Naive thymus-derived CD8-positive, alpha-beta T cell (primary cell): ENCODE results near the gene LRRC8D. TPM values are rescaled to one million over a fixed set of nuclear protein-coding genes. Genes with fewer than 3 reads are reported as not detected.

Experiments
- ATAC-seq, 2 donors: fragments of 150-1000 bp; cut with Tn5 transposase in 1 of 2; sonication (Bioruptor Pico), chemical (Tn5 transposase) in 1 of 2; 1 replicate in 1 of 2; 2 replicates in 1 of 2; pipeline ENCODE4 v1.10.0; 2021; ENCODE audit warnings: mild to moderate bottlenecking in 2 of 2, moderate library complexity in 2 of 2
- POLR2A ChIA-PET: fragments of 350-600 bp; sonication (Branson Sonifier 250); formaldehyde crosslinking; loops from one replicate; lab custom pipeline; 2021; ENCODE audit warnings: antibody characterized with exemption; lab: Charles Lee
- DNase-seq, 10 donors: peaks; one replicate each; pipeline versions ENCODE4 v3.0.0 to v3.0.0-alpha.2; 2020 to 2022
- H3K27ac Mint-ChIP-seq, 10 donors: one replicate each; pipeline ENCODE4 v1.8.0; 2020 to 2022; ENCODE audit warnings: mild to moderate bottlenecking in 10 of 10, mixed read lengths in 10 of 10, moderate library complexity in 4 of 10, inconsistent platforms in 1 of 10
- H3K27me3 Mint-ChIP-seq, 5 donors: one replicate each; pipeline ENCODE4 v1.8.0; 2021 to 2022; ENCODE audit warnings: mixed read lengths in 5 of 5
- H3K36me3 Mint-ChIP-seq, 3 donors: one replicate each; pipeline ENCODE4 v1.8.0; 2020 to 2022; ENCODE audit warnings: mixed read lengths in 3 of 3, mild to moderate bottlenecking in 2 of 3, inconsistent platforms in 1 of 3
- H3K4me1 Mint-ChIP-seq, 4 donors: one replicate each; pipeline ENCODE4 v1.8.0; 2021 to 2022; ENCODE audit warnings: mixed read lengths in 4 of 4
- H3K4me3 Mint-ChIP-seq, 10 donors: one replicate each; pipeline ENCODE4 v1.8.0; 2020 to 2022; ENCODE audit warnings: mild to moderate bottlenecking in 10 of 10, mixed read lengths in 10 of 10, moderate library complexity in 6 of 10, inconsistent platforms in 1 of 10
- H3K9me3 Mint-ChIP-seq, 9 donors: one replicate each; pipeline ENCODE4 v1.8.0; 2020 to 2022; ENCODE audit warnings: mixed read lengths in 9 of 9, mild to moderate bottlenecking in 3 of 9, inconsistent platforms in 1 of 9, moderate library complexity in 1 of 9
- polyA plus RNA-seq, 3 donors: library from polyadenylated mRNA; unstranded; fragments of 300-500 nt; fragmentation: Illumina TruSeq; gene quantifications; one replicate each; pipeline ENCODE4 v1.2.3, GENCODE V29; 2021
- total RNA-seq, 8 experiments: library from RNA in 2 of 8; stranded (reverse) in 2 of 8; gene quantifications; one replicate each; pipeline ENCODE4 v1.2.3 and lab custom pipeline; 2021 to 2026

Gene LRRC8D
- total and polyA plus RNA-seq, 5 experiments from 2014 or later: 37.1 to 60.0 (median 42.3) TPM

DNA sequence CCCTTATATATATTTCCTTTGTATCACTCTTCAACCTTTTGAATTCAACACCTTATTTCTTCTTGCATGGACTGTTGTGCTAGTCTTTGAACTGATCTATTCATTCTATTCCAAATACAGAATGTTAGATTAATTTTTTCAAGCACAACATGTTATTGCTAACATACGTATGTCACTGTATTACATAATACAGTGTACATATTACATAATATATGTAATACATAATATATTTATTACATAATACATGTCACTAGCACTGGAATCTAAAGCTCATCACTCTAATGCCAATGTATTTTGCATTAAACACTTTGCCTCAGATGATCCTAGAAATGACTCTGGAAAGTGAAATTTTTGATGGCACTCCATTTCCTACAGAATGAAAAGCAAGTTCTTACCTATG is 59.8 kb downstream of the LRRC8D start:
- H3K27ac Mint-ChIP-seq: no peak overlapping the region
- no peak overlapping the region for H3K4me3 Mint-ChIP-seq

DNA sequence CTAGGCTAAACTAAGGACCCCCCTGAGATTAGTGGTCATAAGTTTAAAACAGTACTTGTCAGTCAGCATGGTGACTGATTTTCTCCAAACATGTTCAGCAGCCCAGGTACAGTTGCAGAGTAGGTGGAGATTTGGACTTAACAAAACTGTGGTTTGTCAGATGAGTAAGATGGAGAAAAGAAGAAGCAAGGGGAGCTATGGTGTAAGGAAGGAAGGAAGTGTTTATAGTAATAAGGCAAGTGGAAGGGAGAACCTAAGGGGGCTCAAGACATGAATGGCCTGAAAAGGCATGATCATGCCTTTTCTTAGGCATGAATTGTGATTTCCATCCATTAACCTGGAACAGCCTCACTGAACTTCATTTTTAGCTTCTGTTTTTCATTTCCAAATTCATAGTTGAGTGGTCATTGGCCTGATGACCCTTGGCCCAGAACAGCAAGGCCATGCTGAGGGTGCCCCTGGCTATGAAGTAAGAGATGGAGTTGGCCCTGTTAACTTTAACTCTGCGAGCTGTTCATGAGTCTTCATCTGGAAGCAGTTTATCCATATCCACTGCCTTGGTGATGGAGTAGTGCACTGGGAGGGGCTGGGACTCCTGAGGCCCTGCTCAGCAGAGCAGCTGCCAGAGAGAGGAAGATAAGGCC is 60.7 kb downstream of the LRRC8D start:
- Mint-ChIP-seq H3K4me1 (peaks cover 16 to 64% (median 39%) of the 10 kb centered on the region in 4 donors), H3K9me3 (peaks cover 0 to 10% (median 0%) of the 10 kb centered on the region in 9 donors), H3K4me3 (no peak overlapping the region), H3K36me3 (peaks cover 15 to 40% (median 25%) of the 10 kb centered on the region in 3 donors), H3K27ac (peak overlapping the region in 4 of 10 donors; percentile 15 to 50 (median 25)), H3K27me3 (no peaks in the 10 kb centered on the region)
- DNase-seq: no peak
- POLR2A ChIA-PET: no interaction called here
- ATAC-seq: no peak

More for the DNA sequence above, 59.8 kb downstream of the LRRC8D start:
- POLR2A ChIA-PET: no interaction called here
- Mint-ChIP-seq H3K9me3 (peaks cover 0 to 10% (median 0%) of the 10 kb centered on the region in 9 donors), H3K27me3 (no peaks in the 10 kb centered on the region), H3K36me3 (peaks cover 15 to 37% (median 28%) of the 10 kb centered on the region in 3 donors), H3K4me1 (peaks cover 21 to 65% (median 43%) of the 10 kb centered on the region in 4 donors)
- ATAC-seq (no peak), DNase-seq (no peak)

DNA sequence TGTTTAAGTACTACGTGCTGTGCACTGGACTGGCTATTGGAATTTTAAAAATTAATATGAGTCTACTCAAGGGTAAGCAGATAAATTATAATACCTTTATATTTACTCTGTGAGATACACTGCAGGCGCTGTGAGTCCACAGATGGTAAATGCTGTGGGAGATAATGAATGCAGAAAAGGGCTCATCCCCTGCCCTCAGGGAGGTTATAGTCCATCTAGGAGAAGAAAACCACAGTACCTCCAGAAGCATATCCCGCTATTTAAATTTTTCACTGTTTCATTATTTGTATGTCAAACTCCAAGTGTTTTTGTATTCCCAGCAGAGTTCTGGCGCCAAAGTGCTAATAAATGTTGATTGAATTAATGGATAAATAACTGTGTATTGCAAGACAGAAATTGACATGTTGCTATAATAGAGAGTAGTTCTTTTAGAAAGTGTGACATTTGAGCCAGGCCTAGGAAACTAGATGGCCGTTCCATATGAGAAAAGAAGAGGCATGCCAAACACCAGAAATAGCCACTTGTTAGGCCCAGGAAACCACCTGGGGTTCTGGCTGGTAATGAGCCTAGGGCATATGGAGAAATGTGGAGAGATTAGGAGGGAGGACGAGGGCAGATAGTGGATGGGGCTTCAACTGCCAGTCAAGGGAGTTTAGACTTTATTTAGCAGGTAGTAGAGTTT is 61.7 kb downstream of the LRRC8D start:
- peaks cover 15 to 44% (median 25%) of the 10 kb centered on the region in 3 donors for H3K36me3 Mint-ChIP-seq
- no peaks in the 10 kb centered on the region for H3K27me3 Mint-ChIP-seq
- peaks cover 0 to 10% (median 0%) of the 10 kb centered on the region in 9 donors for H3K9me3 Mint-ChIP-seq

DNA sequence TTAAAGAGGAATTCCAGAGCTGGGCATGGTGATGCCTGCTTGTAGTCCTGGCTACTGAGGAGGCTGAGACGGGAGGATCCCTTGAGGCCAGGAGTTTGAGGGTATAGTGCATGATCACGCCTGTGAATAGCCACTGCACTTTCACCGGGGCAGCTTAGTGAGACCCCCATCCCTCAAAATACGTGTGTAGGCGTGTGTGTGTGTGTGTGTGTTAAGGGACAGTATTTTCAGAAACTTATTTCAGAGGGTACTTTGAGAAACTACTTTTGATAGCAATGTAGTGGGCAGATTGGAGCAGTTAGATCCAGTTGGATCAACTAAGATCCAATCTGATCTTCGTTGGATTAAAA is 62.2 kb downstream of the LRRC8D start:
- ATAC-seq (no peak), DNase-seq (no peak)
- H3K9me3 Mint-ChIP-seq: peaks cover 0 to 10% (median 0%) of the 10 kb centered on the region in 9 donors
- H3K4me3 Mint-ChIP-seq: no peak overlapping the region
- H3K4me1 Mint-ChIP-seq: peaks cover 18 to 63% (median 30%) of the 10 kb centered on the region in 4 donors
- peak overlapping the region in 2 of 10 donors; percentile 13 to 81 for H3K27ac Mint-ChIP-seq
- H3K36me3 Mint-ChIP-seq: peaks cover 15 to 48% (median 25%) of the 10 kb centered on the region in 3 donors
- POLR2A ChIA-PET: no interaction called here
- no peaks in the 10 kb centered on the region for H3K27me3 Mint-ChIP-seq

More for the DNA sequence above, 61.7 kb downstream of the LRRC8D start:
- Mint-ChIP-seq H3K4me3 (no peak overlapping the region), H3K27ac (peak overlapping the region in 2 of 10 donors; percentile 13 to 81), H3K4me1 (peaks cover 17 to 64% (median 35%) of the 10 kb centered on the region in 4 donors)
- no peak for DNase-seq
- POLR2A ChIA-PET: no interaction called here
- ATAC-seq: no peak

DNA sequence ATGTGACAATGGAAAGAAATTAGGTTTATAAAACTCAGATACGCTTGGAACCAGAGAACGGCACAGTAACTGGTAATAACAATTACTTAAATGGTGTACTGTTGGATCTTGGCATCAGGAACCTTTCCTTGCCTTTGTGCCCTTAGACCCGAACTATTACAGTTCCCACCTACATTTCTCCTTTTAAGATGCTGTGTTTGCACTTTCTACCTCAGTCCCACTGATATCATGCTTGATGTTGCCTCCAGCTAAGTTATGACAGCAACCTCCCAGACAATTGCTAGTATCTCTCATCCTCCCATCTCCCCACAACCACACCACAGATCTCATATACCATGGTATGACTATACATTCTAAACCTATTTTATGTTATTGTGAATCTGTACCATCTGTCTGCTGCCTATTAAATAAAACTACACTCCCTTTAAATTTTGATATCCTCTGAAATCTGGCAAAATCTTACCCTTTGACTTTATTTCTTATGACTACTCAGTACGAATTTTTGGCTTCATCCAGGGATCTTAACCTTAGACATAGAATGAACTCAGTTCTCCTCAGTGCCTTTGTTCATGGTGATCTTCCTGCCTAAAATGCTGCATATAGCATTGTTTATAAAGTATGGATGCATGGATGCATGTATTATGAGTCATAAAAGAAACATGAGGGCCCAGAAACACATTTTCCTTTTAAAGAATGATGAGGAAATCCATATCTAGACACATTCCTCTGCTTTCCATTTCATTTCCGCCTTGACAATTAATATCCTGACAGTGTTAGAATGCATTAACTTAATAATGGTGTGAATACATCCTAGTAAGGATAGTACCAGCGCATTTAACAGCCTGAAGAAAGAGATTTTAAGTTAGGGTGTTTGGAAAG is 64.1 kb downstream of the LRRC8D start:
- DNase-seq: no peak
- no peaks in the 10 kb centered on the region for H3K27me3 Mint-ChIP-seq
- H3K4me1 Mint-ChIP-seq: peaks cover 12 to 47% (median 23%) of the 10 kb centered on the region in 4 donors
- H3K4me3 Mint-ChIP-seq: no peak overlapping the region
- peaks cover 0 to 10% (median 0%) of the 10 kb centered on the region in 9 donors for H3K9me3 Mint-ChIP-seq
- POLR2A ChIA-PET: interaction anchor here (1.0 kb wide), 1 partner anchor 9 kb away, joined by 3 read pairs; no protein-coding TSS in a partner anchor
- ATAC-seq: no peak
- peak overlapping the region in 4 of 10 donors; percentile 5 to 23 (median 15) for H3K27ac Mint-ChIP-seq
- peaks cover 15 to 37% (median 18%) of the 10 kb centered on the region in 3 donors for H3K36me3 Mint-ChIP-seq

DNA sequence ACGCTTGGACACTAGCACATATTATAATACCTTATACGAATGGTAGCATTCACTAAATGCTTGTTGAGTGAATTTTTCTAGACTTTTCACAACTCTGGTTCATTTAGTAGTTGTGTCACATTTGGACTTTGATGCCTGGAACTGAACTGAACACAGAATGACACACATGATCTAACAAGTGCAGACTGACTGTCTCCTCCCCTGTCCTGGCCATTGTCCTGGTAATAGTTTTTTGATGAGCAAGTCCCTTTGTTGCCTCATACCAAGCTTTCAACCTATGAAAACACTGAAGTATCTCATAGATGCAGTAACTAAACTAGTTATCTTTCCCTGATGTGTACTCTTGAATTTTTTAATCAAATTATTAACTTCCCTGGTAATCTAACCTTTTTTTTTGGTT is 66.4 kb downstream of the LRRC8D start:
- Mint-ChIP-seq H3K27ac (peak overlapping the region in 1 of 10 donors; percentile 15), H3K4me3 (no peak overlapping the region), H3K27me3 (no peaks in the 10 kb centered on the region), H3K4me1 (peaks cover 16 to 50% (median 34%) of the 10 kb centered on the region in 4 donors), H3K36me3 (peaks cover 8 to 38% (median 17%) of the 10 kb centered on the region in 3 donors), H3K9me3 (no peaks in the 10 kb centered on the region)
- DNase-seq (no peak), ATAC-seq (no peak)
- POLR2A ChIA-PET: interaction anchor here (0.6 kb wide), 1 partner anchor 44 kb away, joined by 3 read pairs; no protein-coding TSS in a partner anchor

DNA sequence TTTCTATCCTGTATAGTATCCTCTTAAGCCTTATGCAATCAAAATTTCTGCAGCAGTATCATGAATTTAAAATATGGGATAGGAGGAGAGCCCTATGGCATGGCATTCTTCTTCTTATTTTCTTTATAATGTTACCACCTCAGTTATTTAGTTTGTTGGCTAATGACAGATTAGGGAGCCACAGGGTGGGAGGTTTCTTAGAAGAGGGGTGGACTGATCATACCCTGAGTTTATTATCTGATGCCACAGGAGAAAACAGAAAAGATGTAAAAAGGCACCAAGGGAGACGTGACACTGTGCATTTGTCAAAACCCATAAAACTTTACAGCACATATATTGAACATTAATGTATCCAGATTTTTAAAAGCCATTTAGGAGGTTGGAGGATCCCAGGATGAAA is 66.9 kb downstream of the LRRC8D start:
- Mint-ChIP-seq H3K27me3 (no peaks in the 10 kb centered on the region), H3K4me3 (no peak overlapping the region), H3K4me1 (peaks cover 13 to 47% (median 33%) of the 10 kb centered on the region in 4 donors), H3K36me3 (peaks cover 4 to 37% (median 12%) of the 10 kb centered on the region in 3 donors), H3K27ac (peak overlapping the region in 1 of 10 donors; percentile 15), H3K9me3 (no peaks in the 10 kb centered on the region)
- DNase-seq (no peak), ATAC-seq (no peak)
- POLR2A ChIA-PET: no interaction called here

DNA sequence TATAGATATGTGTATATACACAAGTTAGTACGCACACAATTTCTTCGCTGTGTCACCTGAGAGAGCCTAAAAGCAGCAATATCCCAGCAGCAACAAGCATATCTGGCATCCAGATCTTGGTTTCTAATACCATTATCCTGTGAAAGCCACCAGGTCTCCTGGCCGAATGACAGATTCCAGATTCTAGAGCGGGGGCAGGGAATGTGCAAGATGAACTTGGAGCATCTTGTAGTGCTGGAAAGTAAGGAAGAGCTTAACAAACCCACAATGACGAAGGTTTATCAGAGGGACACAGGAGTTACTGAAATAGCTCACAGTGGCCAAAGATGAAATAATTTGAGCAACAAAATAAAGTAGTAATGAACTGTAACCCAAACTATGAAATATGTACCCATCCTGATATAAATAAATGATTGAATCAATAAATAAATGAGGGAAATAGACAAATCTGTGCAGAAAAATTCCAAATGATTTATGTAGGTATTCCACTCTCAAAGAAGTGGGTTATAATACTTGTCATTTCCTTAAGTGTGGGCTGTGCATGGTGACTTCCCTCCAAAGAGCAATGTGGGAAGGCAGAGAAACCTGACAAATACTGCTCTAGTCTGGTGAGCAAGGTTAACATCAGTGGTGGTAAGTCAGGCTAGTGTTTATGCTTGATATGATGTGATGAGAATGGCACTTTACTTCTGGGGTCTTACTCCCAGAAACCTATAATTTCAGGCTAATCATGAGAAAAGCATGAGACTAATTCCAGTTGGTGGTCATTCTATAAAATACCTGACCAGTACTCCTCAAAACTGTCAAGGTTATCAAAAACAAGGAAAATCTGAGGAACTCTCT is 67.9 kb downstream of the LRRC8D start:
- Mint-ChIP-seq H3K36me3 (peaks cover 0 to 39% (median 12%) of the 10 kb centered on the region in 3 donors), H3K27me3 (no peaks in the 10 kb centered on the region), H3K27ac (peak overlapping the region in 2 of 10 donors; percentile 35 to 47), H3K4me1 (peaks cover 13 to 44% (median 32%) of the 10 kb centered on the region in 4 donors), H3K4me3 (no peak overlapping the region), H3K9me3 (no peaks in the 10 kb centered on the region)
- DNase-seq (no peak), ATAC-seq (no peak)
- POLR2A ChIA-PET: no interaction called here

DNA sequence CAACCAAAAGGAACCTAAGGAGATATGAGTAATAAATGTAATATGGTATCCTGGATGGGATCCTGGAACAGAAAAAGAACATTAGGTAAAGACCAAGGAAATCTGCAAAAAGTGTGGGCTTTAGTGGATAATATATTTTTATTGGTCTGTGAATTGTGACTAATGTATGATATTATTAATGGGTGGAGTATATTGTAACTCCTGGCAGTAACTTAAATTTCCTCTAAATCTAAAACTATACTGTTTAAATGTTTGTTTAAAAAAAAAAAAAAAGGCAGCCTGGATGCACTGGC is 68.4 kb downstream of the LRRC8D start:
- peak overlapping the region in 1 of 10 donors; percentile 47 for H3K27ac Mint-ChIP-seq
- no peaks in the 10 kb centered on the region for H3K27me3 Mint-ChIP-seq
- no peak overlapping the region for H3K4me3 Mint-ChIP-seq
- POLR2A ChIA-PET: no interaction called here
- ATAC-seq (no peak), DNase-seq (no peak)
- peaks cover 0 to 41% (median 12%) of the 10 kb centered on the region in 3 donors for H3K36me3 Mint-ChIP-seq
- no peaks in the 10 kb centered on the region for H3K9me3 Mint-ChIP-seq
- H3K4me1 Mint-ChIP-seq: peaks cover 14 to 46% (median 32%) of the 10 kb centered on the region in 4 donors

DNA sequence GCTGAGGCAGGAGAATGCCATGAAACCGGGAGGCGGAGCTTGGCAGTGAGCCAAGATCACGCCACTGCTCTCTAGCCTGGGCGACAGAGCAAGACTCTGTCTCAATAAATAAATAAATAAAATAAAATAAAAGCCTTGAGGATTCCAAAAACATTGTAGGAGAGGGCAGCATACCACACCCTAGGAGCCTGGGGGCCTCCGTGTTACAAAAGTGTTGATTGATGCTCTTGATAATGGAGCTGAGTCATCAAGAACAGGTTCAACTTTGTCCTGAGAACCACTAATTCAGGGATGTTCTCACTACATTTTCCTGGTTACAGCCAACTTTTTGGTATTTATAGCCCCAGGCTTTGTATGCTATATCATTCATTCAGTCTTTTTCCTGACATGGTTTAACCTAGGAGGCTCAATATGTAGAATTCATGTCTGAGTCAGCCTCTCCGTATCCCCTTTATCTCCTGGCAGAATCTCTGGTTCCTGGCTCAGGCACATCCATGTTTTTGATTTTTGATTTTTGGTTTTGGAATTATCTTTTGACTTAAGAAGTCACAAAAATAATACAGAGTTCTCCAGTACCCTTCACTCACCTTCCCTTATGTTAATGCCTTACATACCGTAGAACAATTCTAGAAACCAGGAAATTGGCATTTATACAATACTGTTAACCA is 69.4 kb downstream of the LRRC8D start:
- POLR2A ChIA-PET: no interaction called here
- H3K9me3 Mint-ChIP-seq: no peaks in the 10 kb centered on the region
- no peak overlapping the region for H3K4me3 Mint-ChIP-seq
- ATAC-seq: no peak
- H3K4me1 Mint-ChIP-seq: peaks cover 13 to 40% (median 27%) of the 10 kb centered on the region in 4 donors
- H3K36me3 Mint-ChIP-seq: peaks cover 0 to 41% (median 12%) of the 10 kb centered on the region in 3 donors
- DNase-seq: no peak
- peak overlapping the region in 4 of 10 donors; percentile 1 to 79 (median 25) for H3K27ac Mint-ChIP-seq
- H3K27me3 Mint-ChIP-seq: no peaks in the 10 kb centered on the region

DNA sequence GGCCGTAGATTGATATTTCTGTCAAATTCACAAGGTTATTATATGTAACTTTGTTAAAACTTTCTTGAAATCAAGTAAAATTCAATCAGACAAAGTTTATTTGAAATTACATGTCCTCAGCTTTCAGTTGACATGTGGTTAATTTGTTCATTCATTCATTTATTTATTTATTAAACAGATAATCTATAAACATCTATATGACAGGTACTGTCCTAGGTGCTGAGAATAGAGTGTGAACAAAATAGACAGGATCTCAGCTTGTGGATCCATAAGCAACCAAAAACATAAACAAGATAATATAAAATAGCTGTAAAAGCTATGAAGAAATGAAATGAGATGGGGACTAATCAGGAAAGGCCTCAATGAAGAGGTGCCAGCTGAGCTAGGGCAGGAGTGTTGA is 72.0 kb downstream of the LRRC8D start:
- Mint-ChIP-seq H3K27ac (peak overlapping the region in 1 of 10 donors; percentile 29), H3K4me1 (peaks cover 20 to 40% (median 29%) of the 10 kb centered on the region in 4 donors), H3K36me3 (peaks cover 0 to 36% (median 18%) of the 10 kb centered on the region in 3 donors), H3K27me3 (no peaks in the 10 kb centered on the region), H3K9me3 (no peaks in the 10 kb centered on the region), H3K4me3 (no peak overlapping the region)
- no peak for DNase-seq
- ATAC-seq: no peak
- POLR2A ChIA-PET: interaction anchor here (1.2 kb wide), 1 partner anchor 32 kb away, joined by 3 read pairs; no protein-coding TSS in a partner anchor
